Measurements from ENCODE around the gene DNAJB6. TPM values are rescaled to one million over a fixed set of nuclear protein-coding genes. Genes with fewer than 3 reads are reported as not detected.

Gene DNAJB6
- total and polyA plus RNA-seq, 2 of the 4 experiments (the other 2 are of a cell fraction), result 93.4 to 165 TPM

DNA sequence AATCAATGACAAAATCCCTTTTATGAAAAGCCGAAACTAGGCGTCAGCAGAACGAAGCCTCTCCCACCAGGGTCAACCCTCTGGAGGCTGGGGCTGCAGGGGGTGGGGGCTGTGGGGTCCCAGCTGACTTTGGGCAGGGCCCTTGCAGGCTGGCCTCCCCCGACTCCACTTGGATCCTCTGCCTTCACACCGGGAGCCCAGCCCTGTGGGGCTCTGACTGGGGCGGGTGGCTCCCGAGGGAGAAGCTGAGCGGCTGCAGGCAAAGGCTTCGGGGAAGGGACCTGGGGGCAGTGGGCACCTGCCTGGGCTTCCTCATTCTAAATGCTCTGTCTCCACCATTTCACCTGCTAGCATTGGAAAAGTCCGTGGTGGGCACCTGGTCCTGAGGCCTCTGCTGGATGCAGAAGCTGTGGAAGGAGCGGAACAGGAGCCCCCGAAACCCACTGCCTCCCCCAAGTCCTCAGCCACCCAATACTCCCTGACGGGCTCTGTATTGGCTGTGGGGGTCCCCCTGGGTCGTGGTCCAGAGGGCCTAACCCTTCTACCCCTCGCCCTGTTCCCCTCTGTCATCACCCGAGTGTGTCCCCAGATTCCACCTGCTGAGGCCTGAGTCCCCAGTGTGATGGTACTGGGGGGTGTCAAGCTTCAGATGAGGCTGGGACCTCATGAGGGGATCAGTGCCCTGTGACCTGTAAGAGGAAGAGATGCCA is 108.6 kb downstream of the DNAJB6 start:
- H3K4ac ChIP-seq (ENCODE audit: low read depth, low read length), result no peak overlapping the region
- H4K91ac ChIP-seq (ENCODE audit: insufficient read depth, low read depth, low read length), result no peak overlapping the region
- no TSS peak for BruUV-seq (replicated peaks)
- H2BK5ac ChIP-seq (ENCODE audit: low read depth, low read length, poor library complexity, severe bottlenecking), result no peak overlapping the region
- no peak overlapping the region for H2AK9ac ChIP-seq (replicated peaks; ENCODE audit: low read depth, low read length, poor library complexity)
- no peaks in the 10 kb centered on the region for H3K9me3 ChIP-seq (ENCODE audit: control insufficient read depth, insufficient read depth, low read length)
- ChIA-PET CTCF (no interaction called here), POLR2A (ENCODE audit: unreplicated experiment) (no interaction called here)
- intact Hi-C loops (cut with micrococcal nuclease), result no loop called here
- no peak overlapping the region for H2BK120ac ChIP-seq (ENCODE audit: low read depth, low read length)
- no peaks in the 10 kb centered on the region for H3K79me1 ChIP-seq (ENCODE audit: low read depth in 1 of 2, low read length in 2 of 2)
- no peak overlapping the region for H3K4me2 ChIP-seq (ENCODE audit: low read depth, low read length)
- WGBS, 2 experiments (ENCODE audit: extremely low coverage in 2 of 2, insufficient read length in 1 of 2), result no CpG with 5 or more reads among the region's 16 CpGs
- no peak overlapping the region for H2BK20ac ChIP-seq (ENCODE audit: low read depth, low read length)
- no peak overlapping the region for H3K4me3 ChIP-seq (ENCODE audit: insufficient read depth, low read depth, low read length)
- H3K36me3 ChIP-seq (ENCODE audit: control insufficient read depth, insufficient read depth, low read length), result no peaks in the 10 kb centered on the region
- H4K20me1 ChIP-seq (ENCODE audit: insufficient read depth, low read length), result no peaks in the 10 kb centered on the region
- no peak for TF ChIP-seq MAFK (IDR thresholded peaks at IDR 0.05; ENCODE audit: low read depth, low read length)
- no peak for TF ChIP-seq NFE2L2 (IDR thresholded peaks at IDR 0.05; ENCODE audit: low read depth, low read length)
- TF ChIP-seq MXI1 (IDR thresholded peaks at IDR 0.05; ENCODE audit: borderline replicate concordance, low read depth, low read length), result no peak
- TF ChIP-seq, protein P1, sequence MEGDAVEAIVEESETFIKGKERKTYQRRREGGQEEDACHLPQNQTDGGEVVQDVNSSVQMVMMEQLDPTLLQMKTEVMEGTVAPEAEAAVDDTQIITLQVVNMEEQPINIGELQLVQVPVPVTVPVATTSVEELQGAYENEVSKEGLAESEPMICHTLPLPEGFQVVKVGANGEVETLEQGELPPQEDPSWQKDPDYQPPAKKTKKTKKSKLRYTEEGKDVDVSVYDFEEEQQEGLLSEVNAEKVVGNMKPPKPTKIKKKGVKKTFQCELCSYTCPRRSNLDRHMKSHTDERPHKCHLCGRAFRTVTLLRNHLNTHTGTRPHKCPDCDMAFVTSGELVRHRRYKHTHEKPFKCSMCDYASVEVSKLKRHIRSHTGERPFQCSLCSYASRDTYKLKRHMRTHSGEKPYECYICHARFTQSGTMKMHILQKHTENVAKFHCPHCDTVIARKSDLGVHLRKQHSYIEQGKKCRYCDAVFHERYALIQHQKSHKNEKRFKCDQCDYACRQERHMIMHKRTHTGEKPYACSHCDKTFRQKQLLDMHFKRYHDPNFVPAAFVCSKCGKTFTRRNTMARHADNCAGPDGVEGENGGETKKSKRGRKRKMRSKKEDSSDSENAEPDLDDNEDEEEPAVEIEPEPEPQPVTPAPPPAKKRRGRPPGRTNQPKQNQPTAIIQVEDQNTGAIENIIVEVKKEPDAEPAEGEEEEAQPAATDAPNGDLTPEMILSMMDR (conservative IDR thresholded peaks at IDR 0.05; ENCODE audit: low read depth, low read length), result no peak
- no peak for TF ChIP-seq CEBPB (IDR thresholded peaks at IDR 0.05; ENCODE audit: low read depth, low read length)
- no peak for TF ChIP-seq RFX5 (IDR thresholded peaks at IDR 0.05; ENCODE audit: low read depth, low read length)
- no peak for TF ChIP-seq MAZ (IDR thresholded peaks at IDR 0.05; ENCODE audit: borderline replicate concordance, low read depth, low read length)
- TF ChIP-seq POLR2A (IDR thresholded peaks at IDR 0.05; ENCODE audit: low read depth, low read length), result no peak
- no peak for TF ChIP-seq ELK1 (IDR thresholded peaks at IDR 0.05; ENCODE audit: borderline replicate concordance, low read depth, low read length)
- no peak for TF ChIP-seq SMC3 (IDR thresholded peaks at IDR 0.05; ENCODE audit: low read depth, low read length)
- no peak for TF ChIP-seq USF2 (IDR thresholded peaks at IDR 0.05; ENCODE audit: low read depth, low read length)
- TF ChIP-seq FOS (IDR thresholded peaks at IDR 0.05; ENCODE audit: low read depth, low read length), result no peak
- no peak for TF ChIP-seq RAD21 (IDR thresholded peaks at IDR 0.05; ENCODE audit: low read length)
- no peak overlapping the region for H3K23ac ChIP-seq (ENCODE audit: low read depth, low read length)
- H3K56ac ChIP-seq (ENCODE audit: extremely low read depth, insufficient read depth, low read length), result no peak overlapping the region
- H2BK15ac ChIP-seq (ENCODE audit: low read depth, low read length), result no peak overlapping the region
- ATAC-seq (ENCODE audit: low read depth) (no peak), DNase-seq (no peak)
- no peak overlapping the region for H2AFZ ChIP-seq (replicated peaks; ENCODE audit: low read length, poor library complexity)
- H3K27ac ChIP-seq (ENCODE audit: insufficient read depth, low read length), result no peak overlapping the region
- H4K8ac ChIP-seq (ENCODE audit: low read depth in 2 of 2, low read length in 2 of 2), result no peak overlapping the region
- no peak overlapping the region for H3K9ac ChIP-seq (ENCODE audit: low read depth, low read length)
- dilution Hi-C loops (cut with HindIII; ENCODE audit: low sequenced_read_pairs, unreplicated experiment), result no loop called here
- no peaks in the 10 kb centered on the region for H3K4me1 ChIP-seq (ENCODE audit: control insufficient read depth, insufficient read depth, low read length)
- H3K9me1 ChIP-seq (ENCODE audit: insufficient read depth, low read length), result no peaks in the 10 kb centered on the region
- no peak overlapping the region for H4K5ac ChIP-seq (ENCODE audit: low read depth, low read length)
- H2AK5ac ChIP-seq (ENCODE audit: low read depth, low read length), result no peak overlapping the region
- in situ Hi-C loops (cut with MboI; ENCODE audit: low sequenced_read_pairs), result no loop called here
- H3K18ac ChIP-seq (ENCODE audit: low read depth, low read length), result no peak overlapping the region
- H3K14ac ChIP-seq (replicated peaks; ENCODE audit: low read depth, low read length), result no peak overlapping the region
- H3K27me3 ChIP-seq (ENCODE audit: control insufficient read depth, insufficient read depth, low read length), result no peaks in the 10 kb centered on the region; the same call in 1 of the 2 replicates

All from IMR-90 (cell line).